T-helper 17 cell (primary cell): ENCODE data around the gene IPP. TPM values are rescaled to one million over a fixed set of nuclear protein-coding genes. Genes with fewer than 3 reads are reported as not detected.
A peak's percentile ranks its signal among the peaks of the same experiment; 100 is the strongest.

Experiments
- ATAC-seq: fragments of 150-1000 bp; cut with Tn5 transposase; 2 replicates; pipeline ENCODE4 v1.10.0; 2021; ENCODE audit warnings: mild to moderate bottlenecking, moderate library complexity
- DNase-seq, 3 donors: peaks; one replicate each; pipeline versions ENCODE4 v3.0.0 to v3.0.0-alpha.2; 2020 to 2021
- H3K9me3 ChIP-seq: one replicate; pipeline ENCODE4 v1.7.0; 2013; ENCODE audit warnings: low read length, mild to moderate bottlenecking; ENCODE audit not compliant: control insufficient read depth, poor library complexity, severe bottlenecking
- H3K27ac Mint-ChIP-seq: one replicate; pipeline ENCODE4 v1.8.0; 2022; ENCODE audit warnings: mild to moderate bottlenecking, moderate library complexity, mixed read lengths
- H3K27me3 Mint-ChIP-seq: one replicate; pipeline ENCODE4 v1.8.0; 2022; ENCODE audit warnings: mixed read lengths
- H3K36me3 Mint-ChIP-seq: one replicate; pipeline ENCODE4 v1.8.0; 2022; ENCODE audit warnings: low read depth, mixed read lengths
- H3K4me1 Mint-ChIP-seq: one replicate; pipeline ENCODE4 v1.8.0; 2022; ENCODE audit warnings: mild to moderate bottlenecking, mixed read lengths
- H3K4me3 Mint-ChIP-seq: one replicate; pipeline ENCODE4 v1.8.0; 2022; ENCODE audit warnings: mild to moderate bottlenecking, moderate library complexity, mixed read lengths
- total RNA-seq, 4 donors: library from RNA in 2 of 4; stranded (reverse) in 2 of 4; gene quantifications; one replicate each; pipeline ENCODE4 v1.2.3 and lab custom pipeline; 2022 to 2026

The IPP gene
- 1 to 10 TPM; 6.7 to 7.6 TPM for total RNA-seq
- total RNA-seq (lab: John Stamatoyannopoulos, UW), result 9.9 to 12.6 reads per million in 2 donors

GRCh38 chr1:45750298-45751038 is at the start of gene IPP:
Gene IPP (minus strand): TSS chr1:45750653. CDS start chr1:45746411, 4,242 bp downstream.
- Mint-ChIP-seq H3K27ac (peak within 1 kb of the TSS; percentile 98), H3K4me1 (peaks cover 8% of the 10 kb centered on the region), H3K27me3 (no peaks in the 10 kb centered on the region), H3K4me3 (peak within 1 kb of the TSS; percentile 96), H3K36me3 (no peaks in the 10 kb centered on the region)
- no peaks in the 10 kb centered on the region for H3K9me3 ChIP-seq
- ATAC-seq, result peak; percentile 91
- peak; percentile 75 to 85 (median 83) for DNase-seq

DNA sequence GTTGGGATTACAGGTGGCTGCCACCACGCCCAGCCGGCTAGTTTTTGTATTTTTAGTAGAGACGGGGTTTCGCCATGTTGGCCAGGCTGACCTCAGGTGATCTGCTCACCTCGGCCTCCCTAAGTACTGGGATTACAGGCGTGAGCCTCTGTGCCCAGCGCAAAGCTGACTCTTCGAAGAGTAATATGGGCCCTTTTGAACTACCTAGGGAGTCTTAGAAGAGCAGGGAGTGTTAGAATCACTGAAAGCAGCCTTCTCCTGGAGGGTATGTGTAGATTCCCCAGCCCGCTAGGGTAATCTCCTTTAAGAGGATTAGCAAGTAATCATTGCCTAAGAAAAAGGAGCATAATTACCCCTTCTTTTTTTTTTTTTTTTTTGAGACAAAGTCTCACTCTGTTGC is 46.5 kb upstream of the IPP start:
- no peak for DNase-seq
- Mint-ChIP-seq H3K36me3 (no peaks in the 10 kb centered on the region), H3K27ac (no peak overlapping the region), H3K4me3 (no peak overlapping the region), H3K27me3 (peaks cover 14% of the 10 kb centered on the region), H3K4me1 (peaks cover 5% of the 10 kb centered on the region)
- no peaks in the 10 kb centered on the region for H3K9me3 ChIP-seq
- no peak for ATAC-seq

GRCh38 chr1:45796381-45796780 is 45.9 kb upstream of the IPP start:
- no peak overlapping the region for H3K4me3 Mint-ChIP-seq
- no peaks in the 10 kb centered on the region for H3K36me3 Mint-ChIP-seq
- no peaks in the 10 kb centered on the region for H3K9me3 ChIP-seq
- DNase-seq (no peak), ATAC-seq (no peak)
- peaks cover 14% of the 10 kb centered on the region for H3K27me3 Mint-ChIP-seq
- peaks cover 4% of the 10 kb centered on the region for H3K4me1 Mint-ChIP-seq
- no peak overlapping the region for H3K27ac Mint-ChIP-seq

DNA sequence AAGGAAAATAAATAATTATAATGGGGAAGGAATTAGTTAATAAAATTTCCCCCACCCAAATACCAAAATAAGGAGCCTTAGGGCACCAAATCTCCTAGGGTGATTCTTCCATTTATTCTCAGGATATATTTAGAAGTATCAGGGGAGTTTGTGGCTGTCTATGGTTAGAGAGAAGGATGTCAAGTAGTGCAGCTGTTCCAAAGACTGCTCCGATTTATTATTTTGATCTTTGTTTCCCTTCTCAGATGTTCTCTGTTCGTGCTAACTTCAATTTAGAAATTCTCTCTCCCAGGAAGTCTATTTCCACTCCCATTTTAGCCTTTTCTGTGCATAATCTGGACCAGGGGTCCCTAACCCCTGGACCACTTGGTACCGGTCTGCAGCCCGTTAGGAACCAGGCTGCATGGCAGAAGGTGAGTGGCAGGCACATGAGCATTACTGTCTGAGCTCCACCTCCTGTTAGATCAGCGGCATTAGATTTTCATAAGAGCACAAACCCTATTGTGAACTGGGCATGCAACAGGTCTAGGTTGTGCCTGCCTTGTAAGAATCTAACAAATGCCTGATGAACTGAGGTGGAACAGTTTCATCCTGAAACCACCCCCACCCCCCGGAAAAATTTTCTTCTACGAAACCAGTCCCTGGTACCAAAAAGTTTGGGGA is 43.6 kb upstream of the IPP start:
- ATAC-seq, result no peak

GRCh38 chr1:45792744-45793143 is 42.3 kb upstream of the IPP start:
- DNase-seq (no peak), ATAC-seq (no peak)
- Mint-ChIP-seq H3K4me3 (no peak overlapping the region), H3K27ac (no peak overlapping the region), H3K27me3 (peaks cover 16% of the 10 kb centered on the region), H3K4me1 (peaks cover 6% of the 10 kb centered on the region), H3K36me3 (no peaks in the 10 kb centered on the region)
- no peaks in the 10 kb centered on the region for H3K9me3 ChIP-seq

More for the DNA sequence above, 43.6 kb upstream of the IPP start:
- DNase-seq, result no peak
- Mint-ChIP-seq H3K27ac (no peak overlapping the region), H3K27me3 (peaks cover 14% of the 10 kb centered on the region), H3K4me1 (peaks cover 4% of the 10 kb centered on the region), H3K4me3 (no peak overlapping the region), H3K36me3 (no peaks in the 10 kb centered on the region)
- H3K9me3 ChIP-seq, result no peaks in the 10 kb centered on the region

DNA sequence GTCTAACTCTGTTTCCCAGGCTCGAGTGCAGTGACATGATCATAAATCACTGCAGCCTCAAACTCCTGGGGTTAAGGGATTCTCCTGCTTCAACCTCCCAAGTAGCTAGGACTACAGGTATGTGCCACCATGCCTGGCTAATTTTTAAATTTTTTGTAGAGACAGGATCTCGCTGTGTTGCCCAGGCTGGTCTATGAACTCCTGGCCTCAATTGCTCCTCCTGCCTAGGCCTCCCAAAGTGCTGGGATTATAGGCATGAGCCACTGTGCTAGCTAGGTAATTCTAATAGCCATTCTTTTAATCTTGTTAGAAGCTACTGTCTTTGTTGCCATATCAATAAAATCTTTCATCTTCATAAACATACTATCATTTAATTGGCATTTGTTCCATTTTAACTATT is 39.1 kb upstream of the IPP start:
- H3K27me3 Mint-ChIP-seq, result peaks cover 20% of the 10 kb centered on the region

GRCh38 chr1:45787905-45788304 is 37.5 kb upstream of the IPP start:
- peaks cover 14% of the 10 kb centered on the region for H3K27me3 Mint-ChIP-seq
- ATAC-seq, result no peak

More for the DNA sequence above, 39.1 kb upstream of the IPP start:
- Mint-ChIP-seq H3K4me3 (no peak overlapping the region), H3K36me3 (no peaks in the 10 kb centered on the region), H3K27ac (no peak overlapping the region), H3K4me1 (peaks cover 25% of the 10 kb centered on the region)
- DNase-seq (no peak), ATAC-seq (no peak)
- H3K9me3 ChIP-seq, result no peaks in the 10 kb centered on the region

GRCh38 chr1:45785583-45785982 is 35.1 kb upstream of the IPP start:
- no peaks in the 10 kb centered on the region for H3K9me3 ChIP-seq
- Mint-ChIP-seq H3K36me3 (no peaks in the 10 kb centered on the region), H3K4me3 (peak overlapping the region; percentile 92), H3K27me3 (peaks cover 21% of the 10 kb centered on the region), H3K27ac (no peak overlapping the region), H3K4me1 (peaks cover 23% of the 10 kb centered on the region)
- no peak for DNase-seq
- ATAC-seq, result peak; percentile 99

More at GRCh38 chr1:45787905-45788304, 37.5 kb upstream of the IPP start:
- no peak for DNase-seq
- Mint-ChIP-seq H3K27ac (peak overlapping the region; percentile 14), H3K36me3 (no peaks in the 10 kb centered on the region), H3K4me1 (peaks cover 23% of the 10 kb centered on the region), H3K4me3 (no peak overlapping the region)
- no peaks in the 10 kb centered on the region for H3K9me3 ChIP-seq

GRCh38 chr1:45775794-45776193 is 25.3 kb upstream of the IPP start:
- DNase-seq (no peak), ATAC-seq (no peak)
- Mint-ChIP-seq H3K4me3 (no peak overlapping the region), H3K27ac (no peak overlapping the region), H3K27me3 (no peaks in the 10 kb centered on the region), H3K4me1 (no peaks in the 10 kb centered on the region), H3K36me3 (no peaks in the 10 kb centered on the region)
- H3K9me3 ChIP-seq, result no peaks in the 10 kb centered on the region

- Mint-ChIP-seq H3K36me3 (no peaks in the 10 kb centered on the region), H3K4me1 (no peaks in the 10 kb centered on the region), H3K27ac (peak overlapping the region; percentile 24), H3K4me3 (no peak overlapping the region), H3K27me3 (no peaks in the 10 kb centered on the region)
- no peak for ATAC-seq
- H3K9me3 ChIP-seq, result no peaks in the 10 kb centered on the region
- no peak for DNase-seq
Observed at GRCh38 chr1:45772971-45773370, 22.5 kb upstream of the IPP start.

DNA sequence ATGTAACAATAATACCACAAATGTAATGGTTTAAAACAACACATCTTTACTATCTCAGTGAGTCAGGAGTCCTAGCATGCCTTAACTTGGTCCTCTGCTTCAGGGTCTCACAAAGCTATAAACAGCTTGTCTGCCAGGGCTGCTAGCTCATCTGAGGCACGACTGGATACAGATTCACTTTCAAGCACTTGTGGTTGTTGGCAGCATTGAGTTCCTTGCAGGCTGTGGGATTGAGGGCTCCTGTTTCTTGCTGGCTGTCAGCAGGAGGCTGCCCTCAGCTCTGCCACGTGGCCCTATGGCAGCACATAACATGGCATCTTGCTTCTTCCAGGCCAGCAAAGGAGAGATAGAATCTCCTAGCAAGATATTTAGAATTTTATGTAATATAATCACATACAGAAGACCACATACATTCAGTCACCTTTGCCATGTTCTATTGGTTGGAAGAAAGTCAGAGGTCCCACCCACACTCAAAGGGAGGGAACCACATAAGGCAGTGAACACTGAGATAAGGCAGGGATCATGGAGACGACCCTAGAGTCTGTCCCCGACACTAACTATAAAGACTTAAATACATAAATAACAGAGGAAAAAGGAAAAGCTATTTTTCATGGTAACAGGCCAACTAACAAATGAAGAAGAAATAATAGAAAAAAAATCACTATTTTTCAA is 18.9 kb upstream of the IPP start:
- Mint-ChIP-seq H3K27me3 (no peaks in the 10 kb centered on the region), H3K27ac (no peak overlapping the region), H3K4me3 (no peak overlapping the region), H3K36me3 (no peaks in the 10 kb centered on the region), H3K4me1 (no peaks in the 10 kb centered on the region)
- ATAC-seq (no peak), DNase-seq (no peak)
- H3K9me3 ChIP-seq, result no peaks in the 10 kb centered on the region

- H3K4me1 Mint-ChIP-seq, result no peaks in the 10 kb centered on the region
- ATAC-seq (no peak), DNase-seq (no peak)
- H3K27me3 Mint-ChIP-seq, result no peaks in the 10 kb centered on the region
- H3K27ac Mint-ChIP-seq, result no peak overlapping the region
- H3K36me3 Mint-ChIP-seq, result no peaks in the 10 kb centered on the region
- no peak overlapping the region for H3K4me3 Mint-ChIP-seq
- no peaks in the 10 kb centered on the region for H3K9me3 ChIP-seq
Observed at GRCh38 chr1:45767035-45767434, 16.6 kb upstream of the IPP start.

GRCh38 chr1:45765999-45766792 is 15.7 kb upstream of the IPP start:
- DNase-seq, result no peak
- Mint-ChIP-seq H3K4me3 (no peak overlapping the region), H3K36me3 (no peaks in the 10 kb centered on the region), H3K4me1 (no peaks in the 10 kb centered on the region), H3K27me3 (no peaks in the 10 kb centered on the region), H3K27ac (no peak overlapping the region)
- H3K9me3 ChIP-seq, result no peaks in the 10 kb centered on the region
- ATAC-seq, result no peak
